ENCODE results near the gene TNFRSF21. TPM values are rescaled to one million over a fixed set of nuclear protein-coding genes. Genes with fewer than 3 reads are reported as not detected.
A peak's percentile ranks its signal among the peaks of the same experiment; 100 is the strongest.
"Not testable (repeated sequence)": the region's sequence is repeated elsewhere in the genome, so short reads cannot be mapped to it uniquely, and the experiment has no call there.

Gene TNFRSF21
- total RNA-seq, 1 donor from 2014 or later: 27.7 TPM

GRCh38 chr6:47290124-47290834, 19.4 kb downstream of the TNFRSF21 start:
- no peak for DNase-seq (ENCODE audit: low read depth)

DNA sequence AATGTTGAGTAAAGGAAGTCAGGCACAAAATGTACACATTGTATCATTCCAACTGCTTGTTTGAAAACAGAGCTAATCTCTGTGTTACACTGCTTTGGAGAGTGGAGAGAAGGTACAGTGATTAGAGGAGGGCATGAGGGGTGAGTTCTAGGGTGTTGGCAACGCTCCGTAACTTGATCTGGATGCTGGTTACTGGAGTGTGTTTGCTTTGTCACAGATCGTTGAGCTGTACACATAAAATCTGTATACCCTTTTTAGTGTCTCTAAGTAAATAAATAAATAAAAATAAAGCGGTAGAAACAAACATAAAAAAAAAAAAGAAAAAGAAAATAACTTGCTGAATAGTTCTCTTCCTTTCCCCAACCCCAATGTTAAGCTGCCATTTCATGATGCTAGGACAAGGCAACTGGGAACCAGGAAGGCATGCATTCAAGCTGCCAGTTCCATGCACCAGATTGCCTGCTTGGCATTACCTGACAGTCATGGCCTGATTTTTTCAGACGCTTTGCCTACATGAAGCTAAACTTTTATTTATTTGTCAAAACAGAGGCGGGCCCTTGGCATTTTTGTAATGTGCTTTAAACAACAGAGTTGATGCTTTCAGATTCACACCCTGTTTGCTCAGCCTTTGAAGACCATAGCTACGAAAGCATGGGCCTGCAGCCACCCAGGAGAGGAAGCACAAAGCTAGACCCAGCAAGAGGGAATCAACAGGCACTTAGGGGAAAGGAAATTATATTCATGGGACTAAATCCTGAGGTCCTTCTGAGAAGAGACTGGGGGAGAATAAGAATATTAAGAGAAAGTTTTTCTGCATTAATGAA, 21.2 kb downstream of the TNFRSF21 start:
- DNase-seq (ENCODE audit: low read depth): no peak

DNA sequence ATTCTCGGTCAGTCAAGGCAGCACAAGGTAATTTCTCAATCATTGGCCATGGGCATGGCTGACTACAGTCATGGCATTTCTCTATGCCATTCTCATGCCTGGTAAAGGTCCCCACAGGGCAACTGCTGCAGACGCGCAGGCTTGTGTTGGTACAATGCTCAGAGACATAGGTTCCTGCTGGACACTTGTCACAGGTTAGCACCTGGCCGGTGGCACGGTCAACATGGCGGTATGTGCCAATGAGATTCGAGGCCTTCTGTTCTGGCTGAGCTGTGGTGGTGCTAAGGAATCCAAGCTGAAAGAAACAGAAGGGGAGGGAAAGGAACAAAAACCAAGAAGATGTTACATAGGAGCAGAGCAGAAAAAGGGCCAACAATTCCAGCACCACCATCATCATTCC, 23.4 kb downstream of the TNFRSF21 start:
- DNase-seq (ENCODE audit: low read depth): no peak

DNA sequence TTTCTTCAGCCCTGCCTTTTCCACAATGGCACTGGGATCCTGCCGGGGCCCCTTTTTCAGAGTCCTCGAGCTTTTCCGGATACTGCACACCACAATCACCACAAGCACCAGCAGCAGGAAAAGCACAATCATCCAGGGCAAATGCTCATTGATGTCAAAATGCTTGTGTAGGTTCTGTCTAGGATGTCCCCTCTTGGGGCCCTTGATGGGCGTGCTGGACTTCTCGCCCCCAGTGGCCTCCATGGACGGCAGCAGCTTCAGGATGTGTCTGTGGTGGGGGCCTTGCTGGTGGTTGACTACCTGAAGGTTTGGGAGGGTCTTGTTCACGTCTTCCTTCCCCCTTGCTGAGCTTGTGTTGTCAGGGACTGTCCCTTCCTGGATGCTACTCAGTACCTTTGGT, 25.7 kb downstream of the TNFRSF21 start:
- no peak for DNase-seq (ENCODE audit: low read depth)

DNA sequence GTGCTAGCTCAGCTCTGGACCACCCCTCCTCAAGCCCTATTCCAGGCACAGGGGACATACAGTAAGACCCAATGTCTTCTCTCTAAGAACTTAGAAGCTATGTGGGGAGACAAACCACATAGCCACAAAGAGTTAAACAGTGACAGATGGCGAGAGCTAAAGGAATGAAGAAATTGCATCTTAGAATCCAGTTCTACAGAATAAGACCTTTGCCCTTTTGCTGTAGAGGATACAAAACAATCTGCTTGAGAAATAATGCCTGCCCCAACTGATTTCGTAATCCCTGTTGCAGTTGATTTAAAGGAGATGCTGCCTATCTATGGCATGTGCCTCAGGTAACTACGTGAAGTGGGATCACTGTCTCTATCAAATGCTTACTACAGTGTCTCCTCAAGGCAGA, 31.2 kb downstream of the TNFRSF21 start:
- DNase-seq (ENCODE audit: low read depth): no peak

DNA sequence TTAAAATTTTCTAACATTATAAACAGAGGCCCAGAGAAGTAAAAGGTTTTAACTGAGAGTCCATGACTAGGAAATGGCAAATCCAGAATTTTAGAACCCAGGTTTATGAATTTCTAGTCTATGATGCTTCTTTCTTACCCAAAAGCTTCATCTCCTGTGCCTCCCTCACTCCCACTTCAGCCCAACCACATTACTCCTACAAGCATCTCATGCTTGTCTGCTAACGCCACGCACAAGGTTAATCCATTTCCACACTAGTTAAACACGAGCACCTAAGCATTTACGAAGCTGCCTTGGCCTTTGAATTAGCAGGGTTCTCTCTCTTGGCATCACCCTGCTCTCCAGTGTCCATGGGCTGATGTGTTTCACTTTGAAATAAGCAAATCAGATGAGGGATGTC, 32.0 kb downstream of the TNFRSF21 start:
- no peak for DNase-seq (ENCODE audit: low read depth)

DNA sequence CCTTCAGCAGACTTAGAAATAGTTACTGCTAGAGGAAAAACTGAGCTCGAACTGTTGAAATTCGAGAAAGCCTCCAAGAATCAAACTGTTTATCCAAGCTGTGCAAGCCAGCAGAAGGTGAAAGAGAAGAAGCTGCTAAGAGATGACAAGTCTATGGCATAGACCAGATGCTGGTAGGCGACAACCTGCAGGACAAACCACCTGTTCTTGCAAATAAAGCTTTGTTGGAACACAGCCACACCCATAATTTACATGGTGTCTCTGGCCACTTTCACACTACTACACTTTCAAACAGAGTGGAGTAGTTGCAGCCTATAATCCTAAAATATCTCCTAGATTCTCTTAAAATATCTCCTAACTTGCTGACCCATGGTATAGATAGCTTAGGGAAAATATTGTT, 33.3 kb downstream of the TNFRSF21 start:
- no peak for DNase-seq (ENCODE audit: low read depth)

- no peak for DNase-seq (ENCODE audit: low read depth)
Observed at GRCh38 chr6:47275640-47276039, 34.1 kb downstream of the TNFRSF21 start.

- DNase-seq (ENCODE audit: low read depth): not testable (repeated sequence)
Observed at GRCh38 chr6:47275132-47275531, 34.6 kb downstream of the TNFRSF21 start.

GRCh38 chr6:47268572-47269187, 41.0 kb downstream of the TNFRSF21 start:
- no peak for DNase-seq (ENCODE audit: low read depth)

- no peak for DNase-seq (ENCODE audit: low read depth)
Observed at GRCh38 chr6:47267301-47267700, 42.4 kb downstream of the TNFRSF21 start.

DNA sequence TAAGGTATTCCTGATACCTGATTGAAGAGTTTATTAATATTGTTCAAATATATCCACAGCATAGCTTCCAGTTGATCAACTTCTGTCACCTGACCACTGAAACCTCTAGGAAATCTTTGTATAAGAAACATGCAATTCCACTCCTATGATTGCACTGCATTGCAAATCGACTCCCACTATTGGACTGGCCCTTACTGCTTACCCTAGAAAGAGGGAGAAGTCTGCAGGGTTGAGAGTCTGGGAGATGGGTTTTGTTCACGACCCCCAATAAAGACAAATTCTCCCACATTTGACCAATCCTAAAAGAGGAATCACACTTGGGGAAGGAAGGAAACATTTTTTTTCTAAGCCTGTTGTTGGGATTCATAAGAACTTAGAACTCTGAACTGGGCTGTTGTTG, 43.7 kb downstream of the TNFRSF21 start:
- no peak for DNase-seq (ENCODE audit: low read depth)

DNA sequence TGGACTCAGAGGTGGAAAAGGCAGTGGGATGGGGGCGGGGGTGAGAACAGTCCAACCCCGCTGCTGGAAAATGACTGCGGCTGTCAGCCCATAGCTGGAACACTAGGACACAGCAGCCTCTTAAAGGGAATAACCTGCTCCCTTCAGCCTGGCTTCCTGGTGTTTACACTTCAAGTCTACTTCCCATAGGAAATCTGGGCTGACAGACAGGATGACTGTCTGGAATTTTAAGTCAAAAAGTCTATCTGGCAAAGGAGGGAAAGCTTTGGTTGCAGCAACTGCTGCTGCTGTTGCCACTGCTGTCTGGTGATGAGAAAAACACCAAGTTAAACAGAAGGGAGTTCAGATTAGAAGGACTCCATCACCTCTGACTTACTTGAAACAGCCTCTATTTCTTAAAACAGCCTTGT, 44.9 kb downstream of the TNFRSF21 start:
- no peak for DNase-seq (ENCODE audit: low read depth)

GRCh38 chr6:47263268-47263667, 46.4 kb downstream of the TNFRSF21 start:
- no peak for DNase-seq (ENCODE audit: low read depth)

GRCh38 chr6:47262231-47262630, 47.5 kb downstream of the TNFRSF21 start:
- DNase-seq (ENCODE audit: low read depth): no peak

GRCh38 chr6:47261191-47261590, 48.5 kb downstream of the TNFRSF21 start:
- DNase-seq (ENCODE audit: low read depth): peak; percentile 95

- DNase-seq (ENCODE audit: low read depth): no peak
Observed at GRCh38 chr6:47260021-47260420, 49.7 kb downstream of the TNFRSF21 start.

- peak; percentile 63 for DNase-seq (ENCODE audit: low read depth)
Observed at GRCh38 chr6:47258724-47259347, 50.9 kb downstream of the TNFRSF21 start.

- DNase-seq (ENCODE audit: low read depth): no peak
Observed at GRCh38 chr6:47256981-47257730, 52.5 kb downstream of the TNFRSF21 start.

- no peak for DNase-seq (ENCODE audit: low read depth)
Observed at GRCh38 chr6:47256361-47256760, 53.3 kb downstream of the TNFRSF21 start.

DNA sequence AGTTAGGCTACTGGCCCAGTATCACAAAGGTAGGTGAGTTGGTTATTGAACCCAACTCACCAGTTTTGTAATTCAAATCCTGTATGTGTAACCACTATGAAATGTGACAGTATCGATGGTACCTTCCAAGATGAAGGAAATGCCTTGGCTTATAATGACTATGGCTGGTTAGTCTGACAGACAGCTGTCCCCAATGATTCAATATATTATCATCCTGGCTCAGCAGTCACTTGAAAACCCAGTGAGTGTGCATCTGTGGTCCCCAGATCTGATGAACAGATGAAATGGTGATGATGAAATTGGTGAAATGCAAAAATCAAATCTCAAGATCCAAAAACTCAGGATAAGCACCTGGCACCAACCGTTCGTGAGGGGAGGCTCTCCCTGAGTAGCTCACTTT, 54.8 kb downstream of the TNFRSF21 start:
- DNase-seq (ENCODE audit: low read depth): peak; percentile 42
